ENCODE data around the gene C1QTNF8.

The C1QTNF8 gene

GRCh38 chr16:1108299-1109252 is 12.5 kb upstream of the C1QTNF8 start:
- H3K36me3 ChIP-seq (ENCODE audit: insufficient read depth, low read length), result no peaks in the 10 kb centered on the region
- no peaks in the 10 kb centered on the region for H3F3A ChIP-seq (ENCODE audit: insufficient read depth, low read length)
- no peaks in the 10 kb centered on the region for H3K79me2 ChIP-seq (ENCODE audit: insufficient read depth, low read length)
- H3K9ac ChIP-seq (ENCODE audit: low read length), result no peak overlapping the region
- no peaks in the 10 kb centered on the region for H3K4me1 ChIP-seq (ENCODE audit: insufficient read depth, low read length, severe bottlenecking)
- no peaks in the 10 kb centered on the region for H3K9me3 ChIP-seq (ENCODE audit: low read length)
- no peaks in the 10 kb centered on the region for H4K20me1 ChIP-seq (ENCODE audit: insufficient read depth, low read length)
- no peak for TF ChIP-seq CTCF (IDR thresholded peaks at IDR 0.05; ENCODE audit: low read length)
- TF ChIP-seq EZH2 (IDR thresholded peaks at IDR 0.05; ENCODE audit: borderline replicate concordance, low read length), result no peak
- H3K27me3 ChIP-seq (ENCODE audit: insufficient read depth, low read length), result 0 out of 2 replicates have a peak, but pooled peaks cover 5% of the 10 kb centered on the region
- H2AFZ ChIP-seq (ENCODE audit: low read length), result no peak overlapping the region
- no peak overlapping the region for H3K4me2 ChIP-seq (ENCODE audit: low read length)
- H3K4me3 ChIP-seq (ENCODE audit: low read depth, low read length, poor library complexity, severe bottlenecking), result no peak overlapping the region
- H3K27ac ChIP-seq (ENCODE audit: low read depth, low read length, poor library complexity, severe bottlenecking), result no peak overlapping the region
- H3K9me2 ChIP-seq (ENCODE audit: low read depth, low read length), result no peaks in the 10 kb centered on the region

- no peak overlapping the region for H2AFZ ChIP-seq (ENCODE audit: low read length)
- no peaks in the 10 kb centered on the region for H3F3A ChIP-seq (ENCODE audit: insufficient read depth, low read length)
- H3K27ac ChIP-seq (ENCODE audit: low read depth, low read length, poor library complexity, severe bottlenecking), result no peak overlapping the region
- H3K4me1 ChIP-seq (ENCODE audit: insufficient read depth, low read length, severe bottlenecking), result no peaks in the 10 kb centered on the region
- H4K20me1 ChIP-seq (ENCODE audit: insufficient read depth, low read length), result no peaks in the 10 kb centered on the region
- no peak overlapping the region for H3K4me2 ChIP-seq (ENCODE audit: low read length)
- H3K4me3 ChIP-seq (ENCODE audit: low read depth, low read length, poor library complexity, severe bottlenecking), result no peak overlapping the region
- no peak for TF ChIP-seq CTCF (IDR thresholded peaks at IDR 0.05; ENCODE audit: low read length)
- TF ChIP-seq EZH2 (IDR thresholded peaks at IDR 0.05; ENCODE audit: borderline replicate concordance, low read length), result no peak
- no peaks in the 10 kb centered on the region for H3K9me2 ChIP-seq (ENCODE audit: low read depth, low read length)
- no peaks in the 10 kb centered on the region for H3K36me3 ChIP-seq (ENCODE audit: insufficient read depth, low read length)
- H3K9me3 ChIP-seq (ENCODE audit: low read length), result no peaks in the 10 kb centered on the region
- no peak overlapping the region for H3K9ac ChIP-seq (ENCODE audit: low read length)
- 0 out of 2 replicates have a peak, but pooled peaks cover 5% of the 10 kb centered on the region for H3K27me3 ChIP-seq (ENCODE audit: insufficient read depth, low read length)
- H3K79me2 ChIP-seq (ENCODE audit: insufficient read depth, low read length), result no peaks in the 10 kb centered on the region
These were observed 11.7 kb upstream of the C1QTNF8 start for GRCh38 chr16:1107731-1108130.

- Histone ChIP-seq H3K4me1 (ENCODE audit: insufficient read depth, low read length, severe bottlenecking) (no peaks in the 10 kb centered on the region), H3K27me3 (ENCODE audit: insufficient read depth, low read length) (0 out of 2 replicates have a peak, but pooled peaks cover 5% of the 10 kb centered on the region), H4K20me1 (ENCODE audit: insufficient read depth, low read length) (no peaks in the 10 kb centered on the region), H3K36me3 (ENCODE audit: insufficient read depth, low read length) (no peaks in the 10 kb centered on the region), H3K9ac (ENCODE audit: low read length) (no peak overlapping the region), H3K79me2 (ENCODE audit: insufficient read depth, low read length) (no peaks in the 10 kb centered on the region), H3K4me2 (ENCODE audit: low read length) (no peak overlapping the region), H2AFZ (ENCODE audit: low read length) (no peak overlapping the region), H3K9me3 (ENCODE audit: low read length) (no peaks in the 10 kb centered on the region), H3F3A (ENCODE audit: insufficient read depth, low read length) (no peaks in the 10 kb centered on the region), H3K9me2 (ENCODE audit: low read depth, low read length) (no peaks in the 10 kb centered on the region), H3K27ac (ENCODE audit: low read depth, low read length, poor library complexity, severe bottlenecking) (no peak overlapping the region), H3K4me3 (ENCODE audit: low read depth, low read length, poor library complexity, severe bottlenecking) (no peak overlapping the region)
- TF ChIP-seq CTCF (IDR thresholded peaks at IDR 0.05; ENCODE audit: low read length), result no peak
- TF ChIP-seq EZH2 (IDR thresholded peaks at IDR 0.05; ENCODE audit: borderline replicate concordance, low read length), result no peak
These were observed 11.1 kb upstream of the C1QTNF8 start for GRCh38 chr16:1107141-1107540.

Measured in OCI-LY1 (cell line).